GM21528 (cell line): ENCODE measurements around the gene BTD.
A peak's percentile ranks its signal among the peaks of the same experiment; 100 is the strongest.

Source experiments
- ATAC-seq: cut with Tn5 transposase; IDR thresholded peaks from one replicate; pipeline ENCODE4 v1.9.1; 2021; ENCODE audit warnings: mild to moderate bottlenecking, moderate library complexity; ENCODE audit not compliant: unreplicated experiment, low FRiP score

Gene BTD, protein sequence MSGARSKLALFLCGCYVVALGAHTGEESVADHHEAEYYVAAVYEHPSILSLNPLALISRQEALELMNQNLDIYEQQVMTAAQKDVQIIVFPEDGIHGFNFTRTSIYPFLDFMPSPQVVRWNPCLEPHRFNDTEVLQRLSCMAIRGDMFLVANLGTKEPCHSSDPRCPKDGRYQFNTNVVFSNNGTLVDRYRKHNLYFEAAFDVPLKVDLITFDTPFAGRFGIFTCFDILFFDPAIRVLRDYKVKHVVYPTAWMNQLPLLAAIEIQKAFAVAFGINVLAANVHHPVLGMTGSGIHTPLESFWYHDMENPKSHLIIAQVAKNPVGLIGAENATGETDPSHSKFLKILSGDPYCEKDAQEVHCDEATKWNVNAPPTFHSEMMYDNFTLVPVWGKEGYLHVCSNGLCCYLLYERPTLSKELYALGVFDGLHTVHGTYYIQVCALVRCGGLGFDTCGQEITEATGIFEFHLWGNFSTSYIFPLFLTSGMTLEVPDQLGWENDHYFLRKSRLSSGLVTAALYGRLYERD

DNA sequence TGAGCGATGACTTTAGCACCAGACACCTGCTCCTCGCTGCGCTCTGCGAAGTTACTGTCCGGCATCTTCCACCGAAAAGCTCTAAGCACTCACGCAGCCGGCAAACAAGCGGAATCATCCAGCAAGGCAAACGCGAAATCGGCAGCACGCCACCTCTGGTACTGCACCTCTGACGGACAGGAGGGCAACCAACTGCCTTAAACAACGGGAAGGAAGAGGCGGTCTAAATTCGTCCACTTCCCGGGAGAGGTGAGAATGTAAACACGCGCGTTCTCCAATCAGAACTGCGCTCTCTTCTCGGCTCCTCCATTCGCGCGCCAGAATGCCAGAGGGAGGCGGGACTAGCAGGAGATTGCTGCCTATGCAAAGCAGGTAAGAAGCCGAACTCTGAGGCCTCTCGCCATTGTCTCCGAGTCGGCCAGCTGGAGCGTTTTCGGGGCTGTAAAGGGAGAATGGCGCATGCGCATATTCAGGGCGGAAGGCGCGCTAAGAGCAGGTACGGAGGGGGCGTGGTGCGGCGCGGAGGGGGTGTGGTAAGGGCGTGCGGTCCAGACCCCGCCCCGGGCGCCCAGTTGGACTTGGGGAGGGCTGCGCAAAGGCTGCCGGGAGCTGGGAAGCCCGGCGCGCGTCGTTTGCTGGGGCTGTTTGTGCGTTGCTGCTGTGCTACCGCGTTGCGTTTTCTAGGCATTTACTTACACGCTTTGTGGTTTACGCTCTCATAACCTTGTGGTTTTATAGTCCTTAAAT lies at the start of gene BTD, which contains the start of gene HACL1:
Gene BTD (plus strand): TSS at position 347 of the 747 bp plus-strand sequence. CDS start 33,695 bp downstream, outside the sequence.
Gene HACL1 (minus strand): TSS at position 171 of the 747 bp plus-strand sequence. CDS start 106 bp downstream, at position 65.
- peak; percentile 96 for ATAC-seq

DNA sequence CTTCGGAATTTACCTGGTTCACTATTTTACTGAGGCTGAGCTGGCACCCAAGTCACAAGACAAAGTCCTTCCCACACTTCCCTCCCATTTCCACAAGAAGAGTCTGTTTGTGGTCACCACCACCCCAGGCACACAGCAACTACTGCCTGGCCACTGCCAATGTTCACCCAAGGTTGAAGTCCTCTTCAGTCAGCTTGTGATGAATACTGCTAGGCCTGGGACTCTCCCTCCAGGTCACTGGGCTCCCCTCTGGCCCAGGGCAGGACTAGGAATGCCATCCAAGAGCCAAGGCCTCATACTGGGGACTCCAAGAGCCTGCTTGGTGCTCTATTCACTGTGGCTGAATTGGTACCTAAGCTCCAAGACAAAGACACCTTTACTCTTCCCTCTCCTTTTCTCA lies 49.6 kb upstream of the BTD start:
- ATAC-seq = no peak

DNA sequence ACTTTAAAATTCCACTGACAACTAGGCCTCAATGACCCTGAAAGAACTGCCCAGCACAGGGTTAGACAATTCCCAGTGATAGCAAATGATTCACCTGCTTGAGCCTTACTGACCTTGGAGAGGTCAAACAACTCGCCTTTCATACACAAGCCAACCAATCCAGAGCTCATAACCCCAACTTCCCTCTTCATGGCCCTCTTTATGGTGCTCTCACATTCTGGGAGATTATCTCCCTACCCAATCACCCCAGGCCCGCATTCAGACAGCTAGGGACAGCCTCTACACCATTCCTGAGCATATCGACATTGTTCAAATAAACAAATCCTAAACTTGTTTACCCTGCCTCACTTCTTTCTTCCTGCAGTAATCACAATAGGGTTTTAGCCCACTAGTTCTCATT lies 47.8 kb upstream of the BTD start:
- ATAC-seq = no peak

DNA sequence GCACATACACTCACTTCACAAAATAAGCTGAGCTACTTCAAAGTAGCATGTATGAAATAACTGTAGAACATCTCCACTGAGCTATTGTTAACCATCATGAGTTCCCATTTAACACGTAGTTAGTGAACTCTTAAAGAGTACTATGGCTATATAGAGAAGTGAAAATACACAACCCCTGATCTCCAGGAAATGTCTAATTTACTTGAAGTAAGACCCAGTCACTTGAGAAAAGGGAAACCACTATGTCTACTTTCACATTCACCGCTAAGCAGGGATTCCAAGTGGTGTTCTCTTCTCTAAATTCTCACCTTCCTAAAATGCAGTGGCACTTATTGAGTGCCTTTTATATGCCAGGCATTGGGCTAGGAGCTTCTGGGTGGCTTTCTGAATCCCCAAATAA lies 45.0 kb upstream of the BTD start:
- ATAC-seq = peak; percentile 87

DNA sequence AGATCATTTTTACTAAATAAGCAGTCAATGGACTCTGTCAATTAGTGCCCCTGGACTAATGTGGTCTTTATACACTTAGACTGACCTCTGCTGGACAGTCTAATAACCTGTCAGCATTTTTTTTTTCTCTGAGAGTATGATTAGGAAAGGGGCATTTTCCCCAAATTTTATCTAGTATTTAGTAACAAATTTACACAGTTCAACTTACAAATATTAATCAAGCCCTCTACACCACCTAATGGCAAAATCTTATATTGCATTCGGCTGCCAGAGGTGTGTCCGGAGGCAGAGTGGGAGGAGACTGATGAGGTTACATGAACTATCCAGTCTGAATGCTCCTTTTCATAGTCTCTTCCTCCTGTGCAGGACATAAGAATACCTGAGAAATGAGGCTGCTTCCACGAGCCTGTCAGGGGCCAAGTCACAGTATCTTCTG lies 44.0 kb upstream of the BTD start:
- no peak for ATAC-seq

DNA sequence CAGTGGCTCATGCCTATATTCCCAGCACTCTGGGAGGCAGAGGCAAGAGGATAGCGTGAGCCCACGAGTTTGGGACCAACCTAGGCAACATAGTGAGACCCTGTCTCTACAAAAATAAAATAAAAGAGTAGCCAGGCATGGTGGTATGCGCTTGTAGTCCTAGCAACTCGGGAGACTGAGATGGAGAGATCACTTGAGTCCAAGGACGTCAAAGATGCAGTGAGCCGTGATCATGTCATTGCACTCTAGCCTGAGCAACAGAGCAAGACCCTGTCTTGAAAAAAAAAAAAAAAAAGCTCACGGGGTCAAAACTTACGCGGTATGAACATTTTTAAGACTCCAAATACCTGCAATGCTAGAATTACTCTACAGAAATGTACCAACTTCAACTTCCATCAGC lies 43.0 kb upstream of the BTD start:
- ATAC-seq = no peak

GRCh38 chr3:15562560-15562959 lies 39.0 kb upstream of the BTD start:
- no peak for ATAC-seq

- no peak for ATAC-seq
Measured at GRCh38 chr3:15563190-15563589, 38.4 kb upstream of the BTD start.

DNA sequence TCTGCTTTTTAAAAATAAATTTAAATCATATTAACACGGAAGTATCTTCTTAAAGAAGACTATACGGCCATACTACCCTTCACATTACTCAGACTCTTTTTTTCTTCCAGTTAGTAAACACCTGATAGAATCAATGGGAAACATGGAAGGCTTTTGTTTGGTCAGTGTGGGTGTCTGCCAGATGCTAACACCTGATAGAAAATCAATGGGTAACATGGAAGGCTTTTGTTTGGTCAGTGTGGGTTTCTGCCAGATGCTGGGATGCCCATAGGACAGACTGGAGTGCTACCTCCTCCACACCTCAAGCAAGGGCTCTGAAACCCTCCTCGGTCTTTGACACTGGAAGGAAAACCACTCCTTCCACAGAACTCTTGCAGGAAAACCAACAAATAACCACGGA lies 29.4 kb upstream of the BTD start:
- ATAC-seq = no peak

DNA sequence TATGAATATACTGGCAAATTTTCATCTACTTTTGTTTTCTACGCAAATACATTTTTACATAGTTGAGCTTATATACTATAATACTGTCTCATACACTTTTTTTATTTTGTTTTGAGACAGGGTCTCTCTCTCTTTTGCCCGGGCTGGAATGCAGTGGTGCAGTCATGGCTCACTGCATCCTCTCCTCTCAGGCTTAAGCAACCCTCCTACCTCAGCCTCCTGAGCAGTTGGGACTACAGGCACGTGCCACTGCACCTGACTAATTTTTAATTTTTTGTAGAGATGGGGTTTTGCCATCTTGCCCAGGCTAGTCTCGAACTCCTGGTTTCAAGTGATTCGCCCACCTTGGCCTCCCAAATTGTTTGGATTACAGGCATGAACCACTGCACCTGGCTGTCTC lies 26.1 kb upstream of the BTD start:
- no peak for ATAC-seq

DNA sequence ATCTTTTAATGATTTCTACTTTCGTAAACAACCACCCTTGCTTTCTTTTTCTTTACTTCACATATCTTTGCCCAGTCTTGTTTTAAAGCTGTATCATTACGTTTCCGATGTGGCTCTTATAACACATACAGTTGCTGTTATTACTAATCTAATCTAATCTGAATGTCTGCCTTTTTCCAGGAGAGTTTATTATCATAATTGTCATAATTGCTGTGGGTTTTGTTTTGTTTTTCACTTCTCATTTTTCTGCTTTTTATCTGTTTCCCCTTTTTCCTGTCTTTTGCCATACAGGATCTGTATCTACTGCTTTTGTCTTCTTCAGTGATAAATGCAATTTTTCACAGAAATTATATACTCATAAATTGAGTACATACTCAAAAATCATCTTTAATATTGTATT lies 25.1 kb upstream of the BTD start:
- no peak for ATAC-seq

DNA sequence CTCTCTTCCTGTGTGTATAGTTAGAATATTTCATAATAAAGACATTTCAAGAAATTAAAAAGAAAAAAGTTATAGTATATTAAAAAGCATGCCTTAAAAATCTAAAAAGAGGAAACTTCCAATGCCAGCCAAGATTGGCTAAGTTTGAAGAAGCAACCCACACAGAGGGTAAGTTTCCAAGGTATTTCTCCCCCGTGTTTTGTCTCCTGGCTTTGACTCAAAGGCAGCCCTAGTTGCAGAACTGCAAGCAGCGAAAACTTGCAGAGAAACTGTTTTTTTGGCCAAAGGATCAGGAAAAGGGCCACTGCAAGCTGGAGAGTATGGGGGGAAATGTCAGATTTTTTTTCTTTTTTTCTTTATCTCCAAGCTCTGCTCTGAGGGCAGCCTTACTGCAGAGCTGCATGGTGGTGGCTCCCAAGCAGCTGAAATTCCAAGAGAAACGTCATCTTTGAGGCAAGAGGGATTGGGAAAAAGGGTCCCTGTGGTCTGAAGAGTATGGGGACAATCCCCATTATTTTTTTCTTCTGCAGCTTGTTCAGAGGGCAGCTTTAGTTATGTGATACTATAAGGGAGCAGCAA lies 23.2 kb upstream of the BTD start:
- no peak for ATAC-seq

GRCh38 chr3:15579051-15579450 lies 22.5 kb upstream of the BTD start:
- no peak for ATAC-seq

DNA sequence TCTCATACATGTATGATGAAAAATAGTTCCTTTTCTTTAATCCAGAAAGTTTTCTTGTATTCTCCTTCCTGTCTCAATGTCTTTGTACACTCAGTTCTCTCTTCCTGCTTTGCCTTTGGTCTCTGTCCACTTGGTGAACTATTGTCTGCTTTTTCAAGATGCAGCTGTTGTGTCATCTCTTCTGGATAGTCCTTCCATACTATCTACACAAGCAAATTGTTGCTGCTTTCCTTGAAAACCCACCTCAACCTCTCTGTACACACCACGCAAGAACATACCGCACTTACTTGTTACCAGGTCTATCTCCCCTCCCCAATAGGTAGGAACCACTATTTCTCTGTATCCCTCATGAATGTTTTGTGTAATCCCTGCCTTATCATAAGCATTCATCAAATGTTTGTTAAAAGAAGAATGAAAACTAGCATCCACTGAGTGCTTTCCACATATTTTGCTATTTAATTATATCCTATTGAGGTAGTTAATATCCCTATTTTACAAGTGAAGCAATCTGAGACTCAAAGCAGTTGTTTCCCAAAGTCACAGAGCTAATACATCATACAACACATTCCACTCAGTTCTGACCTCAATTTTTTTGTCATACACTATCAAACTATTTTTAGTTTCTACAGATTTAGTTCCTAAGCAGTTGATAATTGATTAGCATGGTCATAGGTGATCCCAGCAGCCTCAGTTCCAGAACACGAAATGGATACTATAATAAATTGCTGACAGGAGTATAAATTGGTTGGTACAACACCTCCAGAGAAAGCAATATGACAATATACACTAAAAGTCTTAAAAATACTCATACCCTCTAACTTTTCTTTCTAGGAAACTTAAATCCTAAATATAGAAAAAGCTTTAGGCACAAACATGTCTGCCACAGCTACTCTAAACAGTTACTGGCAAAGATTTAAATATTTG lies 19.8 kb upstream of the BTD start:
- no peak for ATAC-seq

DNA sequence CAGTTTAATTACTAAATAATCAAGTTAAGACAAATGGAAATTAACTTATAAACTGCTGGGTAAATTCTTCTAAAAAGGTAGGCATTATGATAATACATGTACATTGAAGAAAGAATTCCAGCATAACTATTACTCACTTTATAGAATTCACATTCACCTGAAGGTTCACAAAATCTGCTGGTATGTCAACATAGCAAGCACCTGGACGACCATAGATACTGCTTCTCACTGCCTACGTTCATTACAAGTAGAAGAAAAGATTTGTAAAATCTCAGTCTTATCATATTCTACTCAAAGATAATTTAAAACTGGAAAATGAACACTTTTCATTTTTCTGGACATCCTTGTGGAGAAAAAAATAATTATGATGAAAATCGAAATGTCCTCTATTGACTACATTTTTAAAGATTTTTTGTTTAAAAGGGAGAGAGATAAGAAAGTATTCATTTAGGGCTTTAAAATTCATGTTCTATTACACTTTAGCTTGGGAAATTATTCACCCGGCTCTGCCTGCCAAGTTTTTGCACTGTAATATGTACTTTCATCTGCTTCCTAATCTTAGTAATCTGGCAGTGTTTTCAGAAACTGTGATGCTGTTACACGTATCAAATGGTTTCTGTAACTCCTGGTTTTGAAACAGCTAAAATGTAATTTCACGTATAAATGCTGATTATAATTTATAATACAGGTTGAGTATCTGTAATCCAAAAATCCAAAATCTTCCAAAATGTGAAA lies 16.3 kb upstream of the BTD start:
- no peak for ATAC-seq

GRCh38 chr3:15591242-15591641 lies 10.3 kb upstream of the BTD start:
- ATAC-seq = no peak

- ATAC-seq = no peak
Measured at GRCh38 chr3:15591928-15592327, 9.6 kb upstream of the BTD start.

- ATAC-seq = no peak
Measured at GRCh38 chr3:15592968-15593367, 8.6 kb upstream of the BTD start.

DNA sequence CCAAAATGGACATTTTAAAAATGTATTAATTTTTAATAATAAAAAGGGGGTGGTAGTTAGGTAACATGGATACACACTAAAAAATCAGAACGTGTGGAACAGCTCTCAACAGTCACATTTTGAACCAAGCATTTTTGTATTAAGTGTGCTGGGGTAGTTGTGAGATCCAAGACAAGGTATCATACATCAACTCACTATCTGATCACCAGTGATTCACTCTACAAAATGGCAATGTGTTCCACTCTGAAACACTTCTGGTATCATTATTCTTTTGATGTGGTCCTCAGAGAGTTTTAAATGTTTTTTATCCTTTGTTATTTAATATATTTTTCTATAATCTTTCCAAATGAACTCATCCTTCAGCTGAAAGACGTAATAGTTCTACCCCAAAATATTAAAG lies 5.6 kb upstream of the BTD start:
- no peak for ATAC-seq

DNA sequence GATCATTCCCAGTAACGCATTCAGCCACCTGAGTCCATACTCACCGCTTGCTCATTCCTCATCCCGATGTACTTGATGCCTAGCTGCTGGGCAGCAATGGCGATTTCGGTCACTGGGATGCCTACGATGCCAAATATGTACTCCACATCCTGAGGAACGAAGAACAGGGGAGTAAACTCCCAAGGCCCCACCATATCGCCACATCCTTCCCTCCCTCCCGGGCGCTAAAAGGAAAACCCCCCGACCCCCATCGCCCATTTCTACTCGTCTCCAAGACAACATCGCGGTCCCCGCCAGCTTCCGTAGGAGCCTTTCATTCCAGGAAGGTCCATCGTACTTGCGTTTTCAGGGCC lies 523 bp upstream of the BTD start:
- ATAC-seq = peak; percentile 15
